Stimulated activated CD4-positive, alpha-beta T cell treated with anti-CD3 and anti-CD28 coated beads, Interleukin-2, amount 100 ng/mL, for 4 hours (primary cell): Measurements from ENCODE around the gene OCIAD1.

ENCODE experiments used
- DNase-seq: peaks from one replicate; pipeline ENCODE4 v3.0.0-alpha.2; 2020; ENCODE audit warnings: low read depth

The OCIAD1 gene

GRCh38 chr4:48891028-48891619 is 60.2 kb downstream of the OCIAD1 start:
- DNase-seq = no peak

DNA sequence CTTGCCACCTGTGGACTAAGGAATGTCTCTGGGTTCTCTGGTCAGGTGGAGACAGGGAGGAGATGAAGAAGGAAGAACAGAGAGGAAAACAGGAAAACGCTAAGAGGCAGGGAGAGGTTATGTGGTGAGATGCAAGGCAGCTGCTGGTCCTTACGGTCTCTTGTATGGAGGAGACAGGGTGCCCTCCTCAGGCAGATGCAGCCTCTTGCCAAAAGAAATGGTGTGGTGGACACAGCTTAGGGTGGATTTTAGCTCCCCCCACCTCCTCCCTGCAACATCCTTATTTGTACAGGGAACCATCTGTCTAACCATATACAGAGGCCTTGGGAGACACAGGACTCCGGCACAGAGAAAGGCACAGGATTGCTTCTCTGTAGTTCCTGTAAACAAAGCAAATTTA is 66.0 kb downstream of the OCIAD1 start:
- no peak for DNase-seq

DNA sequence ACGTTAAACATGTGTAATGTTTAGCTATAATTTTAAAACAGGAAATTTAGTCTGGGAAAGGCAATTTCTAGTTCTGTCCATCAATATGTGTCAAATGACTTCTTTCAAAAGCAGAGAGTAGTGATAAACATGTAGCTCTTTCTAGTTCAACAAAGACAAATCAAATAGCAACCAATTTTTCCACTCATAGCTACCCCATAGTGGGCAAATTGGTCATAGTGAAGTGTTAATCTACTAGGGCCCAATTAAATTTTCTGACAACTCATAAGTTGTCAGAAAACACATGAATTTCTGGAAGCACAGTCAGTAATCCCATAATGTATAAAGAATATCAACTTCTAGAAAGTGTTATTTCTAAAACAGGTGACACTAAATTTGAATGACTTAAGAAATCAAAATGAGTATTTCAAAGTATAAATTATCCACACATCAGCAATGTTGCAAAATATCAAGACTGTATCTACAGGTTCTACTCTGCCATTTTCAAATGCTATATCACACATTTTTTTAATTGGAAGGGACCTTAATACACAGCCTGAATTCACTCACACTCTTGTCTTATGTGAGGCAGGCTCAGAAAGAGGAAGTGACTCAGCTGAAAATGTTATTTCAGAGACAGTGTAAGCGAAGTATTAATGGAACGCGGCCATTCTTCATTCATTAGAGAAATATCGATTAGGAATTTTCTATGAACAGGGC is 68.0 kb downstream of the OCIAD1 start:
- DNase-seq = no peak

- DNase-seq = no peak
Measured at GRCh38 chr4:48899432-48899749, 68.5 kb downstream of the OCIAD1 start.

- DNase-seq = no peak
Measured at GRCh38 chr4:48899950-48900349, 69.1 kb downstream of the OCIAD1 start.

DNA sequence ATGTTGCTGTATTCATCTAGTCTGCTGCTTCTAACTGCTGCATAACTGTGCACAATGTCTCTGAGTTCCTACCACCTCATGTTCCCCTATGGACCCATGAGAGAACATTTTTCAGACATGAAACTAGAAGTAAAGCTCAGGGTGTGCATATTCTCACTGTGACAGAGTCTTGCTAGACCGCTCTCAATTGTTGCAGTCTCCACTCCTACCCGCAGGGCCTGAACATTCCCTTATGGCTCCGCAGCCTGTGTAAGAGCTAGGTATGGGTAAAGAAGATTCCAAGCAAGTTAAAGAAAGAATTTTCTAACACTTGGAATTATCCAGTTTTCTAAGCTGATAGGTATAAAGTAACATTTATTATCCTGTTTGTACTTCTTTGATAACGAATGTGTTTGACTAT is 70.3 kb downstream of the OCIAD1 start:
- no peak for DNase-seq

- no peak for DNase-seq
Measured at GRCh38 chr4:48902266-48902665, 71.4 kb downstream of the OCIAD1 start.

DNA sequence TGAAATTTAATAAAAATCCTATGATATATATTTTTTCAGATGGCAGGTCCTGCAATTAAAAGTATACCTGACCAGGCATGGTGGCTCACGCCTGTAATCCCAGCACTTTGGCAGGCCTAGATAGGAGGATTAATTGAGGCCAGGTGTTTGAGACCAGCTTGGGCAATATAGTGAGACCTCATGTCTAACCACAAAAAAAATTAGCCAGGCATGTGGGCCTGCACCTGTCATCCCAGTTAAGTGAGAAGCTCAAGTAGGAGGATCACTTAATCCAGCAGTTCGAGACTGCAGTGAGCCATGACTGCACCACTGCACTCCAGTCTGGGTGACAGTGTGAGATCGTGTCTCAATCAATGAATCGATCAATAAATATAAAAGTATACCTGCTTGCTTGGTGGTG is 73.2 kb downstream of the OCIAD1 start:
- no peak for DNase-seq

- DNase-seq = no peak
Measured at GRCh38 chr4:48904541-48905142, 73.8 kb downstream of the OCIAD1 start.

- no peak for DNase-seq
Measured at GRCh38 chr4:48905363-48906015, 74.6 kb downstream of the OCIAD1 start.

GRCh38 chr4:48906206-48907173 is 75.6 kb downstream of the OCIAD1 start, which contains the start of gene OCIAD2:
Gene OCIAD2, minus strand, starts transcription at chr4:48906774. Its CDS starts 2,225 bp downstream, at chr4:48904549.
- DNase-seq = peak; percentile 81

DNA sequence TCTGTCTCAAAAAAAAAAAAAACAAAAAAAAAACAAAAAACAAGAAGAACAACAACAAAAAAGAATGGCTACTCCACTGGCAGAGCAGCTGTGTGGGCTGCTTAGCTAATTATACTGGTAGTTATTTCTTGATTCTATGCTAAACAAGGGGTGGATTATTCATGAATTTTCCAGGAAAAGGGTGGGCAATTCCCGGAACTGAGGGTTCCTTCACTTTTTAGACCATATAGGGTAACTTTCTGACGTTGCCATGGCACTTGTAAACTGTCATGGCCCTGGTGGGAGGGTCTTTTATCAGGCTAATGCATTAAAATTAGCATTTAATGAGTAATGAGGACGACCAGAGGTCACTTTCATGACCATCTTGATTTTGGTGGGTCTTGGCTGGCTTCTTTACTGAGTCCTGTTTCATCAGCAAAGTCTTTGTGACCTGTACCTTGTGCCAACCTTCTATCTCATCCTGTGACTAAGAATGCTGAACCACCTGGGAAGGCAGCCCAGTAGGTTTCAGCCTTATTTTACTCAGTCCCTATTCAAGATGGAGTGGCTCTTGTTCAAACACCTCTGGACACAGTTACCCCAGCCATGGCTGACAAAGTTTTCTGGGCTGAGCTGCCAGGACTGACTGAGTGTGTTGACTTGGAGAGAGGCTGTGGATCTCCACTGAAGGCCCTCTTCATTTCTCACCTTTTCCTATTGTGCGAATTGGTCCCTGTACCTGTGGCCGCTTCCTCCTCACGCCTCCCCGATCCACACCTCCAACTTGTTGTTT is 77.0 kb downstream of the OCIAD1 start:
- no peak for DNase-seq

GRCh38 chr4:48908687-48909086 is 77.8 kb downstream of the OCIAD1 start:
- no peak for DNase-seq

GRCh38 chr4:48909697-48910096 is 78.8 kb downstream of the OCIAD1 start:
- peak; percentile 46 for DNase-seq

DNA sequence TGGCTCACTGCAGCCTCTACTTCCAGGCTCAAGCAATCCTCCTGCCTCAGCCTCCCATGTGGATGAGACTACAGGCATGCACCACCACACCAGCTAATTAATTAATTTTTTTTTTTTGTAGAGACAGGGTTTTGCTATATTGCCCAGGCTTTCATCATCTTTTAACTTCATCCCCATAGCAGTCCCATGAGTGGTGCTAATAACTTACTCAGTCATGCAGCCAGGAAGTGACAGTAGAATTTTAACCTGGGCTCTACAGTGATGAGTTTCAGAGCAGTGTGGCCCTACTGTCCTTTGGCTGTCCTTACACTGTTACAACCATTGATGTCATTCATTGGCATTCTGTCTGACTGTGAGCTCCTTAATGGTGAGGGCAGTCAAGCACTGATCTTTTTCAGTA is 79.6 kb downstream of the OCIAD1 start:
- DNase-seq = no peak
